HG02763 (cell line): ENCODE results near the gene IL10RB.
"Not testable (repeated sequence)": the region's sequence is repeated elsewhere in the genome, so short reads cannot be mapped to it uniquely, and the experiment has no call there.

Experiments used
- ATAC-seq: cut with Tn5 transposase; IDR thresholded peaks from one replicate; pipeline ENCODE4 v1.9.1; 2021; ENCODE audit warnings: mild to moderate bottlenecking, moderate library complexity; ENCODE audit not compliant: unreplicated experiment

IL10RB gene

GRCh38 chr21:33240404-33240803 lies 25.8 kb upstream of the IL10RB start:
- ATAC-seq: no peak

DNA sequence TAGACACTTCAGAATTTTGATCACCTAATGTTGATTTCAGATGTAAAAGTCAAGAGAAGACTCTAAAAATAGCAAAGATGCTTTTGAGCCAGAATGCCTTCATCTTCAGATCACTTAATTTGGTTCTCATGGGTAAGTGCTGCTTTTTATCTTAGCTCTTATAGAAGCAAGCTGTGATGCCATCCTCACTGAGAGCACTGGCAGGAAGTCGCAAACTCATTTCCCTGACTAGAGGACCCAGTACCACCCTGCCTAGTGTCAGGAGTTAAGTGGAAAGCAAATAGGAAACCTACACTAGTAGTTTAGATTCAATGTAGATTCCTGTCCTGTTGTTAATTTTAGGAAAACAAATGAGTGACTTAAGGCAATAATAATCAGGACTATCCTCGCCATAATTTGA lies 24.3 kb upstream of the IL10RB start:
- no peak for ATAC-seq

DNA sequence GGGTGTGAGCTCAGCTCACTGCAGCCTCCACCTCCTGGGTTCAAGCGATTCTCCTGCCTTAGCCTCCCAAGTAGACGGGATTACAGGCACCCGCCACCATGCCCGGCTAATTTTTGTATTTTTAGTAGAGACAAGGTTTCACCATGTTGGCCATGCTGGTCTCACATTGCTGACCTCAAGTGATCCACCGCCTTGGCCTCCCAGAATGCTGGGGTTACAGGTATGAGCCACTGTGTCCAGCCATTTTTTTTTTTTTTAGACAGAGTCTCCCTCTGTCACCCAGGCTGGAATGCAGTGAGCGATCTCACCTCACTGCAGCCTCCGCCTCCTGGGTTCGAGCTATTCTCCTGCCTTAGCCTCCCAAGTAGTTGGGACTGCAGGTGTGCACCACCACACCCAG lies 23.3 kb upstream of the IL10RB start:
- not testable (repeated sequence) for ATAC-seq

- ATAC-seq: no peak
Observed at GRCh38 chr21:33244082-33244778, 21.9 kb upstream of the IL10RB start.

DNA sequence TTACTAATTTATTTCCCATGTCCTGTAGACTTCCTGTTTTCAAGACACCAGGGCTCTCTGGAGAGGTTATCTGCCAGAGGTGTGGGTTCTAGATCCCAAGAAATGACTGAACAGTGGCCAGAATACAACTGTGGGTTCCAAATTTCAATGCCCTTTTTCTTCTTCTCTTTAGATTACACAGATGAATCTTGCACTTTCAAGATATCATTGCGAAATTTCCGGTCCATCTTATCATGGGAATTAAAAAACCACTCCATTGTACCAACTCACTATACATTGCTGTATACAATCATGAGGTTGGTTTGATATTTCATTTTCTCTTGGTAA lies 21.4 kb upstream of the IL10RB start:
- ATAC-seq: no peak

DNA sequence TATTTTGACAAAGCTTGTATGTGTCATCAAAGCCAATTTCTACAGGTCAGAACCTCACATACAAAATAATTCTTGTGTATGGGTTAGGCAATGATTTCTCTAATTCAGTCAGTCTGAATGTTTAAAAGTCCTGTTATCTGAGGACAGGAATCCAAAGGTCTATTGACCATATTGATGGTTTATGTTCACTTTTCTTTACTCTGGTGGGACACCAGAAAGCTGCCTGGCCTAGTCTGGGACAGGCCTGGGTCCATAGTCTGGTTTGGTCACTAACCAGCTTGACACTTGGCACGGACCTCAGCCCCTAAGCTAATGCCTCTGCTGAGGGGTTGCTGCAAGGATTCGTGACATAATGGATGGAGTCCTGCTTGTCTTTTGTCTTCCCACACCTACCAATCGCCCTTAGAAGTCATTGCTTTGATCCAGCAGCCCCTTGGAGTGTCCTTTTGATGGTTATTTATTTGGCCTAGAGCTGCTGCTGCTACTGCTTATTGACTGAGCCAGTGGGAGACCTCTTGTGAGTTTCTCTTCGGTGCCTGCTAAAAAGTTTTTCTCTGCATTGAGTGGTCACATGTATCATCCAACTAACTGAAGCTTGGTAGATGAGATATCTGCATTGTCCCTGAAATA lies 20.8 kb upstream of the IL10RB start:
- ATAC-seq: no peak

DNA sequence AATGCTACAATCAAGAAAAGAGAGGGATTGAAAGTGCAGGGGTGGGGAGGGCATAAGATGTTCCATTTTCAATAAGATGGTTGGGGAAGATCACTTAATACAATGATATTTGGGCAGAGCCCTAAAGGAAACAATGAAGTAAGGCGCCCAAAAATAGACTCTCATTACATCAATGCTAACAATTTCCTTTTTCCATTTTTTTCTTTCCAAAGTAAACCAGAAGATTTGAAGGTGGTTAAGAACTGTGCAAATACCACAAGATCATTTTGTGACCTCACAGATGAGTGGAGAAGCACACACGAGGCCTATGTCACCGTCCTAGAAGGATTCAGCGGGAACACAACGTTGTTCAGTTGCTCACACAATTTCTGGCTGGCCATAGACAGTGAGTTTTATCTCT lies 19.7 kb upstream of the IL10RB start:
- ATAC-seq: no peak

DNA sequence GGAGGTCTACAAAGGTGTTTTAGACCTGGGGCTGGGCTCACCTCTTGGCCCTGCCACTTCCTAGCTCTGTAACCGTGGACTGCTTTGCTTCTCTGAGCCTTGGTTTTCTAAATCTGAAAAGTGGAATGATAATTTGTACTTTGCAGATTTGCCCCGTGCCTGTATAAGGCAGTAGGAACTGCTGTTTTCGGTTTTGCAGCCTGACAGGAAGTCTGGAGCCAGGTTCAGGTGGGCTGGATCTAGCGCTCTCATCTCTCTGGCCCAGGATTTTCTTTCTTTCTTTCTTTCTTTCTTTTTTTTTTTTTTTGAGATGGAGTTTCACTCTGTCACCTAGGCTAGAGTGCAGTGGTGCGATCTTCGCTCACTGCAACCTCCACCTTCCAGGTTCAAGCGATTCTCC lies 19.2 kb upstream of the IL10RB start:
- ATAC-seq: no peak

DNA sequence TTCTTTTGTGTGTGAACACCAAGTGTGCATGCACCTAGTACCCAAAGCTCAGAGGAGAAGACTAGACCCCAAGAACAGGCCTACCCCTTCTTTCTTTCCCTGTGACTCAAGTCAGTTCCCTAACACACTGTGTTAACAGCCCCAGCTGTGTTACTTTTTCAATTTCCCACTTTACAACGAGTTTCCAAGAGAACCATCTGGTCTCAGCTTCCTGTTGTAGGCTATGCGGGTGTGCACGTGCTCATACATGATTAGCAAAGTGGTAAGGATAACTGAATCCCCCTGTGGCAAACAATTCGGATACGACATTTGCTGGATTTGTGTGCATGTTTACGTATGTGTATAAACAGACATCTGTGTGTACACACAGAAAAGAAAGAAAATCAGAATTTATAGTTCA lies 18.6 kb upstream of the IL10RB start:
- ATAC-seq: no peak

GRCh38 chr21:33249331-33250002 lies 16.7 kb upstream of the IL10RB start:
- no peak for ATAC-seq

GRCh38 chr21:33251119-33251518 lies 15.0 kb upstream of the IL10RB start:
- ATAC-seq: no peak

DNA sequence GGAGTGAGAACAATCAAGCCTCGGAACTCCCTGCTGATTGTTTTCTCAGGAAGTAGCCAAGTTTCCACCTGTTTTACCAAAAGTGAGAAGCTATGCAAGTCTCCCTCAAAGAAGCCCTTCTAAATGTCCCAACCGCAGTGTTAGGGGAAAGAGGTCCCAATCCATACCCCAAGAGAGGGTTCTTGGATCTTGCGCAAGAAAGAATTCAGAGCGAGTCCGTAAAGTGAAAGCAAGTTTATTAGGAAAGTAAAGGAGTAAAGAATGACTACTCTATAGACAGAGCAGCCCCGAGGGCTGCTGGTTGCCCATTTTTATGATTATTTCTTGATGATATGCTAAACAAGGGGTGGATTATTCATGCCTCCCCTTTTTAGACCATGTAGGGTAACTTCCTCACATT lies 12.8 kb upstream of the IL10RB start:
- ATAC-seq: not testable (repeated sequence)

DNA sequence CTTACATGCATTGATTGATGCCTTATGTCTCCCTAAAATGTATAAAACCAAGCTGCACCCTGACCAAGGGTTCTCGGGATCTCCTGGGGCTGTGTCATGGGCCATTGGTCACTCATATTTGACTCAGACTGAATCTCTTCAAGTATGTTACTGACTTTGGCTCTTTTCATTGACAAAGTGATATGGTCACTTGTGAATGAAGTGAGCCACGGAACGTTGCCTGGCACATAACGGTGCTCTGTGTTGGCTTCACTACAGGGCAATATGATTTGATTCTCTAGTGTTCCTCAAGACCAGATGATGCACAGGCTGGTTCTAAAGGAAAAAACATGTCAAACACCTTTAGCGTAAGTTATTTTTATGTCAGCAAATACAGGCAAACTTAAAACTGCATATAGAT lies 11.4 kb upstream of the IL10RB start:
- ATAC-seq: no peak

DNA sequence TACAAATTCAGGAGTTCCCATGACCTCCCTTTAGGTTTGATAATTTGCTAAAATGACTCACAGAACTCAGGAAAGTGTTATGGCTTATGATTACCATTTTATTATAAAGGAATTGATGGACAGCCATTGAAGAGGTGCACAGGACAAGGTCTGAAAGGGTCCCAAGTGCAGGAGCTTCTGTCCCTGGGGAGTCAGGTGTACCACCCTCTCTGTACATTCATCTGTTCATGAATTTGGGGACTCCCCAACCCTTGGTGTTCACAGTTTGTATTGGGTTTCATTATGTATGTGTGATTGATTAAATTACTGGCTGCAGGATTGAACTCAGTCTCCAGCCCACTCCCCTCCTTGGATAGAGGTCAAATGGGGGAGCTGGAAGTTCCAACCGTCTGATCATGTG lies 10.8 kb upstream of the IL10RB start:
- ATAC-seq: no peak

DNA sequence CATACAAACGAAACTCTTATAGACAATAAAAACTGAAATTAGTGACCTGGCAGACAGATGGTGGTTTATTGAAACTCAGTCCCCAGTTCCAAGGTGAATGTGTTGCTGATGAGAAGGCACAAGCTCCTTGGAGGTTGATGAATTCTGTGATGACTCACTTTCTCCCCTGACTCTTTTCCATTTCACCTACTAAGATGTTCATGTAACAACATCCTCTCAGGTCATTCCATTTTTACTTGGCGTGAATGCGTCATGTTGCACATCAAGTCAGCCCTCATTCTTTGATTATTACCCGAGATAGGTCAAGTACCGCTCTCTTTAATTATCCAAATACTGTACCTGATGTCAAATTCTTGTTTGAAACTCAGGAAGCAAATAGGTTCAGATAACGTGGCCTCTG lies 10.1 kb upstream of the IL10RB start:
- no peak for ATAC-seq

DNA sequence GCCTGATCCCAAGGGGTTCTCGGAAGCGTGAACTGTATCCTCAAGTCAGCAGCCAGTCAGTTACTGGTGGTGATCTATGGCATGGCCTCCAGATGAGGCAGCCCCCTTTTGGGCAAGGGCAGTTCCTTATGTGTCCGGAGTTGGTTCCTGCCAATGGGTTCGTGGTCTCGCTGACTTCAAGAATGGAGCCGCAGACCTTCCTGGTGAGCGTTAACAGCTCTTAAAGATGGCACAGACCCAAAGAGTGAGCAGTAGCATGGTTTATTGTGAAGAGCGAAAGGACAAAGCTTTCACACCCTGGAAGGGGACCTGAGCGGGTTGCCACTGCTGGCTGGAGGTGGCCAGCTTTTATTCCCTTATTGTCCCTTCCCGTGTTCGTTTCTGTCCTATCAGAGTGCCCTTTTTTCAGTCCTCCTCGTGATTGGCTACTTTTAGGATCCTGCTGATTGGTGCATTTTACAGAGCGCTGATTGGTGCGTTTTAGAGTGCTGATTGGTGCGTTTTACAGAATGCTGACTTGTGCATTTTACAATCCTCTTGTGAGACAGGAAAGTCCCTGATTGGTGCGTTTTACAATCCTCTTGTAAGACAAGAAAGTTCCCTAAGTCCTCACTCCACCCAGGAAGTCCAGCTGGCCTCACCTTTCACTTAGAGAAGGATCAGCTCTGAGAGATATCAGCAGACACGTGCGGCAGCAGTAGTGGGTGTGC lies 8.9 kb upstream of the IL10RB start:
- ATAC-seq: no peak

GRCh38 chr21:33258475-33258874 lies 7.7 kb upstream of the IL10RB start:
- ATAC-seq: no peak

DNA sequence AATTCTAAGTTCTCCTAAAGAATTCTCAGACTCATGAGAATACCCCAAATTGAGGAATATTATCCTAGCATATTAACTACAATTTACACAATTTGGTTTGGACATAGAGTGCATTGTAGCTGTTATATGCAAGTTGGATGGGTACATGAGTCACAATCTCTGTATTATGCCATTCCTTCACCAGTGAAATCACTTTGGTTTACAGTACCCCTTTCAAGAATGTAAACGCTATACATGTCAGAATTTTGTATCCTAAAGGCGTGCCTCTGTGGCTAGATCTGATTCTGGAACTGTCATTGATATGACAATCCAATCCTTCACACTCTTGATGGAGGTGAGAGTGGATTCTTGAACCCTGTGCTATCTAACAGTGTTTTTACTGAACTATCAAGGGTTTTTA lies 6.7 kb upstream of the IL10RB start:
- no peak for ATAC-seq

DNA sequence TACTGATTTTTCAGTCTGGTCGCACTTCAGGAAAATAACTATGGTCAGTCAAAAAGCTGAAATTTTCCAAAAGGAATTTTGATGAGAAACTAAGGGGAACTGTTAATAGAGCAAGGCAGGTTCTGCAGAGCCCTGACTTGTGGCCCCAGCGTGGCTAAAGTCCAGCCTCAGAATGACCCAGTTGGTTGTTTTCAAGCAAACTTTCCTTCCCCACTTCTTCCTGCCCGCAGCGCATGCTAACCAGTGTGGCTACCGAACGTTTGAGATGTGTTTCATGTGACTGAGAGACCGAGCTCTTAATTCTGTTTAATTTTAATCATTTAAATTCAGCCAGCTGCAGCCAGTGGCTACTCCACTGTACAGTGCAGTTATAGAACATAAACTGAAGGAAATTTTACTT lies 6.2 kb upstream of the IL10RB start:
- ATAC-seq: no peak

- ATAC-seq: no peak
Observed at GRCh38 chr21:33261635-33262034, 4.5 kb upstream of the IL10RB start.

GRCh38 chr21:33262921-33263320 lies 3.2 kb upstream of the IL10RB start:
- no peak for ATAC-seq

GRCh38 chr21:33264561-33264960 lies 1.6 kb upstream of the IL10RB start:
- no peak for ATAC-seq
